Calu3 (cell line): ENCODE measurements around the gene ELF5. TPM values are rescaled to one million over a fixed set of nuclear protein-coding genes. Genes with fewer than 3 reads are reported as not detected.

Experiments used
- Bru-seq: library from RNA; stranded (reverse); fragments of 400-500 nt; gene quantifications from one replicate; lab custom pipeline; 2021; lab: Mats Ljungman, UMichigan
- BruChase-seq, 2 experiments: library from RNA; stranded (reverse); fragments of 400-500 nt; gene quantifications; one replicate each; lab custom pipeline; 2021; lab: Mats Ljungman, UMichigan
- BruUV-seq: library from RNA; stranded (reverse); fragments of 400-500 nt; replicated peaks from 2 replicates; lab custom pipeline; 2021; lab: Mats Ljungman, UMichigan
- CTCF ChIA-PET: fragments of 300-600 bp; sonication (Branson Sonifier 250); formaldehyde crosslinking; loops from one replicate; lab custom pipeline; 2022; ENCODE audit warnings: antibody characterized with exemption; lab: Charles Lee
- DNase-seq: peaks from one replicate; pipeline ENCODE4 v3.0.0; 2022
- H3K27ac Mint-ChIP-seq: one replicate; pipeline ENCODE4 v1.8.0; 2022; ENCODE audit warnings: mixed read lengths; ENCODE audit not compliant: unreplicated experiment
- H3K27me3 Mint-ChIP-seq: one replicate; pipeline ENCODE4 v1.8.0; 2022; ENCODE audit warnings: mixed read lengths; ENCODE audit not compliant: unreplicated experiment
- H3K36me3 Mint-ChIP-seq: one replicate; pipeline ENCODE4 v1.8.0; 2022; ENCODE audit warnings: mild to moderate bottlenecking, moderate library complexity, mixed read lengths; ENCODE audit not compliant: insufficient read depth, unreplicated experiment
- H3K4me1 Mint-ChIP-seq: one replicate; pipeline ENCODE4 v1.8.0; 2022; ENCODE audit warnings: mild to moderate bottlenecking, low read depth, mixed read lengths; ENCODE audit not compliant: unreplicated experiment
- H3K4me3 Mint-ChIP-seq: one replicate; pipeline ENCODE4 v1.8.0; 2022; ENCODE audit warnings: mild to moderate bottlenecking, low read depth, moderate library complexity, mixed read lengths; ENCODE audit not compliant: unreplicated experiment
- H3K9me3 Mint-ChIP-seq: one replicate; pipeline ENCODE4 v1.8.0; 2022; ENCODE audit warnings: low read depth, mixed read lengths; ENCODE audit not compliant: unreplicated experiment
- intact Hi-C: fragments of 100-400 bp; cut with micrococcal nuclease; formaldehyde crosslinking; loops from one replicate; pipeline ENCODE4 v1.10.0; 2022; ENCODE audit not compliant: unreplicated experiment
- long read RNA-seq: library from polyadenylated mRNA; stranded (forward); transcript quantifications from one replicate; pipeline ENCODE4 v2.0.0, GENCODE V29; 2022
- total RNA-seq: library from RNA; stranded (reverse); gene quantifications from 2 replicates; pipeline ENCODE4 v1.2.3, GENCODE V29; 2022
- TF ChIP-seq, protein P1 (sequence below): fragments of 200-600 bp; IDR thresholded peaks from one replicate; pipeline ENCODE4 v1.8.0; 2022; ENCODE audit warnings: antibody characterized with exemption; ENCODE audit not compliant: unreplicated experiment

Gene ELF5
- total RNA-seq = not detected in 2 replicates
- percentile 8 among the genes with signal in this experiment for Bru-seq, nascent RNA
- BruChase-seq, experiment 1, labeled RNA remaining after a 6-hour chase = not detected
- not detected for BruChase-seq, experiment 2, labeled RNA remaining after a 2-hour chase
- long read RNA-seq = 0 reads

GRCh38 chr11:34513682-34514449 is at the start of gene ELF5:
Gene ELF5, minus strand, starts transcription at chr11:34513794. Its CDS starts 8,045 bp downstream, at chr11:34505749.
- Mint-ChIP-seq H3K4me3 (no peak within 1 kb of the TSS), H3K36me3 (no peaks in the 10 kb centered on the region), H3K4me1 (peaks cover 23% of the 10 kb centered on the region), H3K27ac (no peak within 1 kb of the TSS), H3K9me3 (no peaks in the 10 kb centered on the region), H3K27me3 (no peaks in the 10 kb centered on the region)
- no peak for DNase-seq
- no TSS peak for BruUV-seq
- intact Hi-C loops = loop anchor here (2.0 to 5.0 kb wide), 4 partner anchors 73 to 377 kb away; no protein-coding TSS in a partner anchor
- CTCF ChIA-PET = interaction anchor here (1.1 to 1.4 kb wide), 2 partner anchors 140 to 378 kb away, joined by 4 read pairs; no protein-coding TSS in a partner anchor
- TF ChIP-seq, protein P1, sequence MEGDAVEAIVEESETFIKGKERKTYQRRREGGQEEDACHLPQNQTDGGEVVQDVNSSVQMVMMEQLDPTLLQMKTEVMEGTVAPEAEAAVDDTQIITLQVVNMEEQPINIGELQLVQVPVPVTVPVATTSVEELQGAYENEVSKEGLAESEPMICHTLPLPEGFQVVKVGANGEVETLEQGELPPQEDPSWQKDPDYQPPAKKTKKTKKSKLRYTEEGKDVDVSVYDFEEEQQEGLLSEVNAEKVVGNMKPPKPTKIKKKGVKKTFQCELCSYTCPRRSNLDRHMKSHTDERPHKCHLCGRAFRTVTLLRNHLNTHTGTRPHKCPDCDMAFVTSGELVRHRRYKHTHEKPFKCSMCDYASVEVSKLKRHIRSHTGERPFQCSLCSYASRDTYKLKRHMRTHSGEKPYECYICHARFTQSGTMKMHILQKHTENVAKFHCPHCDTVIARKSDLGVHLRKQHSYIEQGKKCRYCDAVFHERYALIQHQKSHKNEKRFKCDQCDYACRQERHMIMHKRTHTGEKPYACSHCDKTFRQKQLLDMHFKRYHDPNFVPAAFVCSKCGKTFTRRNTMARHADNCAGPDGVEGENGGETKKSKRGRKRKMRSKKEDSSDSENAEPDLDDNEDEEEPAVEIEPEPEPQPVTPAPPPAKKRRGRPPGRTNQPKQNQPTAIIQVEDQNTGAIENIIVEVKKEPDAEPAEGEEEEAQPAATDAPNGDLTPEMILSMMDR = no peak

DNA sequence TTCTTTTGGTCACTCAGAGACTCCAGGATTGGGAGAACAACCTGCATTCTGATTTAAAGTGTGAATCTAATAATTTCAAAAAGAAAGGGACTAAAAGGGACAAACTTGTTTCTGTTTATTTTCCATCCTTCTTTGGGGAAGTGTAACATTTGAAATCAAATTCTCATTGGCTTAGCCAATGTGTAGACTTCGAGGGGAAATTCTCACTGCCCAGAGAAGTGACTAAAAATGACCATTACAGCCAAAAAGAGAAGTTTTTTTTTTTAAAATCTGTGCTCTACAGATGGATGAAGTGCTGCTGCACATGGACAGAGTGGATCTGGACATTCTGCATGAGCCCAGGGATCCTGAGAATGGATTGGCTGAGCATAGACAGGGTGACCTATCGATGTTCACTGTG is 49.4 kb upstream of the ELF5 start:
- no TSS peak for BruUV-seq

DNA sequence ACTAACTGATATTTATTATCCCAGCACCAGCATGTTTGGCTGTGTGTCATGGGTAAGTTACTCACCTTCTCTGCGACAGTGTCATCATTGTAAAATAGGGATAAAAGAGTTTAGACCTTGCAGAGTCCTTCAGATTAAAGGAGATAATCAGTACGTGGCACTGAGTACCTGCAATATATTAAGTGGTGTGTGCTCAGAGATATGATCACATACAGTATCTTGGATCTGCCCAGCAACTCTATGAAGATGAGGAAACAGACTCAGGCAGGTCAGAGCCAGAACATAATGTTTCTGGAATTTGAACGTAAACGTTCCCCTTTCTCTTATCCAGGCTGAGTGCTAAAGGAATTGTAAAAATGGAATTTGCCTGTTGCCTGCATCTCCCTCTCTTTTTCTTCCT is 46.9 kb upstream of the ELF5 start:
- TF ChIP-seq, protein P1 = no peak
- no peaks in the 10 kb centered on the region for H3K36me3 Mint-ChIP-seq
- H3K27ac Mint-ChIP-seq = no peak overlapping the region
- intact Hi-C loops = no loop called here
- no peak overlapping the region for H3K4me3 Mint-ChIP-seq
- CTCF ChIA-PET = no interaction called here
- no TSS peak for BruUV-seq
- no peaks in the 10 kb centered on the region for H3K9me3 Mint-ChIP-seq
- H3K4me1 Mint-ChIP-seq = peaks cover 30% of the 10 kb centered on the region
- H3K27me3 Mint-ChIP-seq = no peaks in the 10 kb centered on the region
- no peak for DNase-seq

More for the DNA sequence above, 49.4 kb upstream of the ELF5 start:
- Mint-ChIP-seq H3K4me1 (peaks cover 25% of the 10 kb centered on the region), H3K9me3 (no peaks in the 10 kb centered on the region), H3K4me3 (no peak overlapping the region), H3K27ac (no peak overlapping the region), H3K36me3 (no peaks in the 10 kb centered on the region), H3K27me3 (no peaks in the 10 kb centered on the region)
- CTCF ChIA-PET = no interaction called here
- TF ChIP-seq, protein P1 = no peak
- no peak for DNase-seq
- intact Hi-C loops = no loop called here

DNA sequence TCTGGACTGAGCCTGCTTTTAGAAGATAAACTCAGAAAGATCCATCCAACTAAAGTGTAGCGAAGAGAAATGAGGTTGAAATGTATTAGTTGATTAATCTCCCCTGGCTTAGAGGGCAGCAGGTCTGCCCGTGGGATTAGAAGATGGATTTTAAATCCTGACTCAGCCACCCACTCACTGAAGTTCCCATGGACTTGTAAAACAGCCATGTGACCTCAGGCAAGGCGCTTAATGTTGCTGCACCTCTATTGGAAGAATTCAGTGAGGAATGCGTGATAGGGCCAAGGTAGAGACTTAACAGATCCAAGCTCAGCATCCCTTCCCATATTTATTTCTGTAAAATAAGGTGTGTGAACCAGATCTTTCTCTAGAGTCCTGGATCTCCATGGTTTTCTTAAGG is 45.1 kb upstream of the ELF5 start:
- no peaks in the 10 kb centered on the region for H3K9me3 Mint-ChIP-seq
- no peak for DNase-seq
- peaks cover 12% of the 10 kb centered on the region for H3K4me1 Mint-ChIP-seq
- CTCF ChIA-PET = no interaction called here
- intact Hi-C loops = no loop called here
- no peak overlapping the region for H3K4me3 Mint-ChIP-seq
- no peaks in the 10 kb centered on the region for H3K36me3 Mint-ChIP-seq
- BruUV-seq = no TSS peak
- no peaks in the 10 kb centered on the region for H3K27me3 Mint-ChIP-seq
- no peak overlapping the region for H3K27ac Mint-ChIP-seq
- TF ChIP-seq, protein P1 = no peak
